H9 (cell line): ENCODE results near the gene DLG2. TPM values are rescaled to one million over a fixed set of nuclear protein-coding genes. Genes with fewer than 3 reads are reported as not detected.

ENCODE experiments used
- DNase-seq: peaks from one replicate; pipeline ENCODE4 v3.0.0-alpha.2; 2017
- H2AFZ ChIP-seq: one replicate; pipeline ENCODE4 v1.6.1; 2013; ENCODE audit warnings: mild to moderate bottlenecking, low read length, control low read depth, moderate library complexity
- H2AK5ac ChIP-seq: 2 replicates; pipeline ENCODE4 v1.6.1; 2013; ENCODE audit warnings: low read length, control low read depth, mixed read lengths; ENCODE audit not compliant: insufficient read length
- H2BK120ac ChIP-seq: one replicate; pipeline ENCODE4 v1.6.1; 2013; ENCODE audit warnings: low read depth, mild to moderate bottlenecking, low read length, control low read depth, inconsistent platforms; ENCODE audit not compliant: poor library complexity, severe bottlenecking
- H2BK12ac ChIP-seq: 2 replicates; pipeline ENCODE4 v1.6.1; 2013; ENCODE audit warnings: low read length, control low read depth, mixed read lengths, low read depth; ENCODE audit not compliant: insufficient read length
- H2BK15ac ChIP-seq: 2 replicates; pipeline ENCODE4 v1.6.1; 2013; ENCODE audit warnings: low read depth, low read length, control low read depth
- H2BK20ac ChIP-seq: one replicate; pipeline ENCODE4 v1.6.1; 2013; ENCODE audit warnings: low read depth, mild to moderate bottlenecking, low read length, control low read depth, inconsistent platforms; ENCODE audit not compliant: poor library complexity, severe bottlenecking
- H2BK5ac ChIP-seq: 2 replicates; pipeline ENCODE4 v1.6.1; 2013; ENCODE audit warnings: low read length, control low read depth, mixed read lengths; ENCODE audit not compliant: insufficient read length
- H3K14ac ChIP-seq: 2 replicates; pipeline ENCODE4 v1.6.1; 2013; ENCODE audit warnings: low read length, control low read depth; ENCODE audit not compliant: insufficient read depth
- H3K18ac ChIP-seq: 2 replicates; pipeline ENCODE4 v1.6.1; 2013; ENCODE audit warnings: low read depth, mild to moderate bottlenecking, mixed read lengths, low read length, control low read depth; ENCODE audit not compliant: insufficient read length
- H3K23ac ChIP-seq: 2 replicates; pipeline ENCODE4 v1.6.1; 2013; ENCODE audit warnings: low read length, control low read depth, mixed read lengths, low read depth; ENCODE audit not compliant: insufficient read length
- H3K23me2 ChIP-seq: 2 replicates; pipeline ENCODE4 v1.6.1; 2013; ENCODE audit warnings: low read depth, mild to moderate bottlenecking, mixed read lengths, low read length, control low read depth; ENCODE audit not compliant: insufficient read length, poor library complexity, severe bottlenecking
- H3K27ac ChIP-seq: 2 replicates; pipeline ENCODE4 v1.5.1; 2013; ENCODE audit warnings: low read length, control low read depth, mixed read lengths, low read depth; ENCODE audit not compliant: insufficient read length
- H3K27me3 ChIP-seq: 2 replicates; pipeline ENCODE4 v1.6.1; 2013; ENCODE audit warnings: low read length, control low read depth, inconsistent platforms; ENCODE audit not compliant: insufficient read depth
- H3K4ac ChIP-seq: 2 replicates; pipeline ENCODE4 v1.6.1; 2013; ENCODE audit warnings: low read depth, mild to moderate bottlenecking, control low read depth, inconsistent platforms, low read length, moderate library complexity
- H3K4me1 ChIP-seq: 2 replicates; pipeline ENCODE4 v1.6.1; 2013; ENCODE audit warnings: low read length, control low read depth, inconsistent platforms; ENCODE audit not compliant: insufficient read depth
- H3K4me2 ChIP-seq: 2 replicates; pipeline ENCODE4 v1.6.1; 2013; ENCODE audit warnings: low read length, control low read depth, mixed read lengths; ENCODE audit not compliant: insufficient read length, insufficient read depth
- H3K56ac ChIP-seq: 2 replicates; pipeline ENCODE4 v1.6.1; 2013; ENCODE audit warnings: low read depth, mild to moderate bottlenecking, mixed read lengths, low read length, control low read depth; ENCODE audit not compliant: insufficient read length
- H3K79me1 ChIP-seq: 2 replicates; pipeline ENCODE4 v1.6.1; 2013; ENCODE audit warnings: low read depth, mild to moderate bottlenecking, moderate library complexity, low read length, control low read depth, inconsistent platforms; ENCODE audit not compliant: insufficient read depth, poor library complexity, severe bottlenecking
- H3K79me2 ChIP-seq: 2 replicates; pipeline ENCODE4 v1.6.1; 2013; ENCODE audit warnings: low read length, control low read depth, inconsistent platforms; ENCODE audit not compliant: insufficient read depth
- H3K9ac ChIP-seq: 2 replicates; pipeline ENCODE4 v1.6.1; 2013; ENCODE audit warnings: low read length, control low read depth, mixed read lengths; ENCODE audit not compliant: insufficient read length; ENCODE audit errors: extremely low read depth
- H3K9me3 ChIP-seq: one replicate; pipeline ENCODE4 v1.6.1; 2013; ENCODE audit warnings: low read depth, low read length, inconsistent platforms; ENCODE audit not compliant: control insufficient read depth
- H3T11ph ChIP-seq: one replicate; pipeline ENCODE4 v1.6.1; 2013; ENCODE audit warnings: mild to moderate bottlenecking, low read length, control low read depth, inconsistent platforms
- H4K20me1 ChIP-seq: one replicate; pipeline ENCODE4 v1.6.1; 2013; ENCODE audit not compliant: control insufficient read depth, insufficient read length, insufficient read depth
- H4K5ac ChIP-seq: 2 replicates; pipeline ENCODE4 v1.6.1; 2013; ENCODE audit warnings: low read depth, mild to moderate bottlenecking, mixed read lengths, low read length, control low read depth; ENCODE audit not compliant: insufficient read length
- H4K8ac ChIP-seq: replicated peaks from 2 replicates; pipeline ENCODE4 v1.6.1; 2013; ENCODE audit warnings: low read length, control low read depth, mixed read lengths, low read depth; ENCODE audit not compliant: insufficient read length
- H4K91ac ChIP-seq: 2 replicates; pipeline ENCODE4 v1.6.1; 2013; ENCODE audit warnings: low read depth, mild to moderate bottlenecking, moderate library complexity, mixed read lengths, low read length, control low read depth; ENCODE audit not compliant: insufficient read length
- H3K27ac Mint-ChIP-seq, 3 experiments: 2 replicates in 2 of 3; 3 replicates in 1 of 3; pipeline ENCODE4 v1.8.0; 2020 to 2021; ENCODE audit warnings: mixed read lengths in 3 of 3, mild to moderate bottlenecking in 1 of 3, moderate library complexity in 1 of 3
- H3K27me3 Mint-ChIP-seq: 2 replicates; pipeline ENCODE4 v1.8.0; 2021; ENCODE audit warnings: low read depth, mild to moderate bottlenecking, moderate library complexity, mixed read lengths
- H3K36me3 Mint-ChIP-seq, 3 experiments: 2 replicates in 2 of 3; 3 replicates in 1 of 3; pipeline ENCODE4 v1.8.0; 2020 to 2021; ENCODE audit warnings: low read depth in 3 of 3, mixed read lengths in 3 of 3; ENCODE audit not compliant: insufficient read depth in 1 of 3
- H3K4me1 Mint-ChIP-seq, 2 experiments: 2 replicates each; pipeline ENCODE4 v1.8.0; 2020; ENCODE audit warnings: mixed read lengths in 2 of 2
- H3K4me3 Mint-ChIP-seq, 2 experiments: 2 replicates in 1 of 2; 3 replicates in 1 of 2; pipeline ENCODE4 v1.8.0; 2020 to 2021; ENCODE audit warnings: mild to moderate bottlenecking in 2 of 2, mixed read lengths in 2 of 2, moderate library complexity in 1 of 2
- H3K9me3 Mint-ChIP-seq, 2 experiments: 2 replicates in 1 of 2; 3 replicates in 1 of 2; pipeline ENCODE4 v1.8.0; 2020; ENCODE audit warnings: mild to moderate bottlenecking in 2 of 2, mixed read lengths in 2 of 2, moderate library complexity in 1 of 2
- CTCF ChIP-seq: fragments of 200-600 bp; sonication (generic); conservative IDR thresholded peaks from 3 replicates; pipeline ENCODE4 v1.8.0; 2021; ENCODE audit warnings: antibody characterized with exemption, mild to moderate bottlenecking
- WGBS: extraction: QIAGEN DNeasy Blood & Tissue Kit; methylation state at CpG from one replicate; pipeline ENCODE4 v1.1.7; 2013; ENCODE audit warnings: missing lambda C conversion rate, low lambda C conversion rate, mixed read lengths; ENCODE audit not compliant: insufficient read length; ENCODE audit errors: extremely low coverage; 5-methylcytosine and 5-hydroxymethylcytosine counted together
- total RNA-seq: library from RNA; stranded (reverse); gene quantifications from 2 replicates; pipeline ENCODE4 v1.2.1, GENCODE V29; 2021

The DLG2 gene
- total RNA-seq, 1 experiment from 2014 or later: 8.0 TPM

GRCh38 chr11:84543367-84544159 lies 1083.6 kb downstream of the DLG2 start:
- H3K27ac Mint-ChIP-seq: peak overlapping the region; percentile 87 to 99 (median 98)
- peaks cover 4 to 6% (median 5%) of the 10 kb centered on the region in 3 experiments; a peak in 5 of 7 replicates for H3K36me3 Mint-ChIP-seq
- Histone ChIP-seq H3K18ac (peak overlapping the region; percentile 94), H2BK120ac (no peak overlapping the region), H2BK20ac (no peak overlapping the region), H2BK15ac (no peak overlapping the region), H4K5ac (no peak overlapping the region), H4K91ac (no peak overlapping the region), H3K4ac (no peak overlapping the region), H3K9me3 (no peaks in the 10 kb centered on the region), H4K8ac (no peak overlapping the region), H2BK12ac (no peak overlapping the region), H3K79me2 (no peaks in the 10 kb centered on the region), H2AFZ (peak overlapping the region; percentile 100), H3K14ac (peak overlapping the region; percentile 78; the same call in 1 of the 2 replicates), H2BK5ac (peak overlapping the region; percentile 95), H3K9ac (peak overlapping the region; percentile 60), H3K23ac (no peak overlapping the region), H3K27ac (peak overlapping the region; percentile 98), H3K23me2 (no peaks in the 10 kb centered on the region), H2AK5ac (no peak overlapping the region), H3K4me2 (peak overlapping the region; percentile 81), H4K20me1 (no peaks in the 10 kb centered on the region), H3K56ac (no peak overlapping the region), H3K79me1 (no peaks in the 10 kb centered on the region), H3K27me3 (no peaks in the 10 kb centered on the region), H3K4me1 (peaks cover 4% of the 10 kb centered on the region; the same call in 1 of the 2 replicates), H3T11ph (peak overlapping the region; percentile 45)
- no peaks in the 10 kb centered on the region for H3K27me3 Mint-ChIP-seq
- peak; percentile 63 for TF ChIP-seq CTCF
- peak overlapping the region; percentile 48 to 69 for H3K4me3 Mint-ChIP-seq
- H3K4me1 Mint-ChIP-seq: peaks cover 27 to 34% of the 10 kb centered on the region in 2 experiments
- no CpG with 5 or more reads among the region's 5 CpGs for WGBS
- peaks cover 6 to 11% of the 10 kb centered on the region in 2 experiments; a peak in 4 of 5 replicates for H3K9me3 Mint-ChIP-seq
- peak; percentile 78 for DNase-seq
